Lower leg skin (tissue), 4 donors: Measurements from ENCODE around the gene PIGN. TPM values are rescaled to one million over a fixed set of nuclear protein-coding genes. Genes with fewer than 3 reads are reported as not detected.

Experiments
- DNase-seq, 2 donors: peaks; one replicate each; pipeline ENCODE4 v3.0.0-alpha.2; 2019; ENCODE audit warnings: low spot score in 2 of 2
- H3K4me3 ChIP-seq: fragments of 200-600 bp; sonication (generic); 2 replicates; pipeline ENCODE4 v1.5.1; 2017; ENCODE audit warnings: mild to moderate bottlenecking, low read depth; ENCODE audit not compliant: poor library complexity, severe bottlenecking
- CTCF ChIP-seq, 3 donors: fragments of 450-650 bp; IDR thresholded peaks; one replicate each; pipeline ENCODE4 v1.5.1; 2016; ENCODE audit warnings: antibody characterized with exemption in 3 of 3, mild to moderate bottlenecking in 3 of 3, moderate library complexity in 2 of 3
- POLR2A ChIP-seq, 2 donors: fragments of 450-650 bp; IDR thresholded peaks; one replicate each; pipeline ENCODE4 v1.6.1; 2016 to 2017; ENCODE audit warnings: antibody characterized with exemption in 2 of 2, mild to moderate bottlenecking in 1 of 2, moderate library complexity in 1 of 2
- WGBS, 2 donors: methylation state at CpG; one replicate each; pipeline ENCODE4 v1.1.5; 2018; 5-methylcytosine and 5-hydroxymethylcytosine counted together
- intact Hi-C: fragments of 100-400 bp; cut with DNase I; formaldehyde crosslinking; loops from one replicate; pipeline ENCODE4 v1.15.0; 2023; ENCODE audit warnings: low total_unique reads
- total RNA-seq, 4 donors: library from RNA; depleted of rRNA; stranded (reverse); fragments of >200 nt; gene quantifications; one replicate each; pipeline ENCODE4 v1.1.0, GENCODE V29; 2016

The PIGN gene
- total RNA-seq, 4 donors from 2014 or later, result 23.6 to 35.6 (median 31.7) TPM

GRCh38 chr18:61991201-61991600 is 195.7 kb downstream of the PIGN start:
- H3K4me3 ChIP-seq, result no peak overlapping the region
- 62 to 70% methylated on average over 3 of the region's 3 CpGs for WGBS, 2 donors
- no peak for DNase-seq
- TF ChIP-seq POLR2A (IDR thresholded peaks at IDR 0.05) (no peak), CTCF (IDR thresholded peaks at IDR 0.05) (no peak)
- intact Hi-C loops, result no loop called here

Other genes starting within 250 kb of the PIGN start
- 10 to 100 TPM; 46.7 to 77.9 (median 55.0) TPM for gene RELCH, start 199 bp upstream of the PIGN start, total RNA-seq
- gene TNFRSF11A, start 138.3 kb upstream of the PIGN start, total RNA-seq, result 1 to 10 TPM; 1.5 to 7.6 (median 4.7) TPM